Nephron (organoid): ENCODE data around the gene POMGNT1.
A peak's percentile ranks its signal among the peaks of the same experiment; 100 is the strongest.

Source experiments
- H3K27ac Mint-ChIP-seq, 3 experiments: 2 replicates each; pipeline ENCODE4 v1.8.0; 2020; ENCODE audit warnings: mixed read lengths in 3 of 3, mild to moderate bottlenecking in 2 of 3, moderate library complexity in 1 of 3
- H3K27me3 Mint-ChIP-seq: 2 replicates; pipeline ENCODE4 v1.8.0; 2021; ENCODE audit warnings: low read depth, mild to moderate bottlenecking, moderate library complexity, mixed read lengths
- H3K36me3 Mint-ChIP-seq: 2 replicates; pipeline ENCODE4 v1.8.0; 2020; ENCODE audit warnings: low read depth, mixed read lengths
- H3K4me1 Mint-ChIP-seq: 2 replicates; pipeline ENCODE4 v1.8.0; 2020; ENCODE audit warnings: mixed read lengths
- H3K4me3 Mint-ChIP-seq, 3 experiments: 2 replicates each; pipeline ENCODE4 v1.8.0; 2020; ENCODE audit warnings: mild to moderate bottlenecking in 3 of 3, mixed read lengths in 3 of 3, moderate library complexity in 2 of 3
- H3K9me3 Mint-ChIP-seq: 2 replicates; pipeline ENCODE4 v1.8.0; 2020; ENCODE audit warnings: mixed read lengths
- TF ChIP-seq, protein P1 (sequence below), 3 experiments: fragments of 200-600 bp; sonication (generic); IDR thresholded peaks; one replicate each; pipeline ENCODE4 v1.5.0; 2021; ENCODE audit warnings: antibody characterized with exemption in 3 of 3; ENCODE audit not compliant: unreplicated experiment in 3 of 3

POMGNT1 gene

GRCh38 chr1:46199233-46199749, 1.1 kb upstream of the POMGNT1 start:
- Mint-ChIP-seq H3K4me1 (peaks cover 36% of the 10 kb centered on the region), H3K36me3 (peaks cover 6% of the 10 kb centered on the region), H3K9me3 (no peaks in the 10 kb centered on the region), H3K4me3 (peak overlapping the region; percentile 77 to 87 (median 84)), H3K27me3 (peaks cover 14% of the 10 kb centered on the region), H3K27ac (peak overlapping the region; percentile 69 to 90 (median 69))
- TF ChIP-seq, protein P1, sequence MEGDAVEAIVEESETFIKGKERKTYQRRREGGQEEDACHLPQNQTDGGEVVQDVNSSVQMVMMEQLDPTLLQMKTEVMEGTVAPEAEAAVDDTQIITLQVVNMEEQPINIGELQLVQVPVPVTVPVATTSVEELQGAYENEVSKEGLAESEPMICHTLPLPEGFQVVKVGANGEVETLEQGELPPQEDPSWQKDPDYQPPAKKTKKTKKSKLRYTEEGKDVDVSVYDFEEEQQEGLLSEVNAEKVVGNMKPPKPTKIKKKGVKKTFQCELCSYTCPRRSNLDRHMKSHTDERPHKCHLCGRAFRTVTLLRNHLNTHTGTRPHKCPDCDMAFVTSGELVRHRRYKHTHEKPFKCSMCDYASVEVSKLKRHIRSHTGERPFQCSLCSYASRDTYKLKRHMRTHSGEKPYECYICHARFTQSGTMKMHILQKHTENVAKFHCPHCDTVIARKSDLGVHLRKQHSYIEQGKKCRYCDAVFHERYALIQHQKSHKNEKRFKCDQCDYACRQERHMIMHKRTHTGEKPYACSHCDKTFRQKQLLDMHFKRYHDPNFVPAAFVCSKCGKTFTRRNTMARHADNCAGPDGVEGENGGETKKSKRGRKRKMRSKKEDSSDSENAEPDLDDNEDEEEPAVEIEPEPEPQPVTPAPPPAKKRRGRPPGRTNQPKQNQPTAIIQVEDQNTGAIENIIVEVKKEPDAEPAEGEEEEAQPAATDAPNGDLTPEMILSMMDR (IDR thresholded peaks at IDR 0.05; ENCODE audit: unreplicated experiment in 3 of 3) = no peak

DNA sequence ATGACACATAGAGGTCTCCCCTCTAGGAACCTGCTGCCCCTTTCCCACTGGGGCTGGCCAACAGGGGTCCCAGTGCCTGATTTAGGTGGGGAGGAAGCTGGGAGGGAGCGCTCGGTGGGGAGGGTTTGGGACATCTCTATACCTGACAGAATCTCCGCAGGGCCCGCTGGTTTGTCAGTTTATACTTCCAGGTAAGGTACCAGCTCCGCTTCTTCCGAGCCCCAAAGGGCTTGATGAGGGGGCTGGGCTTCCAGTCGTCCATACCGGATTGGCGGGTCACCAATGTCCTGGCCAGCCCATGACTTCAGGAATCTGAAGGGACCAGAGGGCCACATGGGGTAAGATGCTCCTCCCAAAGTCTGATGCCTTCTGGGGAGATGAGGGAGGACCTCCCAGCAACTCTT, 672 bp downstream of the POMGNT1 start:
- peaks cover 21% of the 10 kb centered on the region for H3K4me1 Mint-ChIP-seq
- no peaks in the 10 kb centered on the region for H3K9me3 Mint-ChIP-seq
- peak overlapping the region; percentile 84 to 90 (median 88) for H3K4me3 Mint-ChIP-seq
- H3K27ac Mint-ChIP-seq = peak overlapping the region; percentile 27 to 79 (median 29)
- TF ChIP-seq, protein P1 (IDR thresholded peaks at IDR 0.05; ENCODE audit: unreplicated experiment in 3 of 3) = no peak
- peaks cover 20% of the 10 kb centered on the region for H3K36me3 Mint-ChIP-seq
- no peaks in the 10 kb centered on the region for H3K27me3 Mint-ChIP-seq

- Mint-ChIP-seq H3K27ac (peak overlapping the region in 1 of 3 experiments; percentile 66), H3K36me3 (peaks cover 21% of the 10 kb centered on the region), H3K4me1 (peaks cover 21% of the 10 kb centered on the region), H3K9me3 (no peaks in the 10 kb centered on the region), H3K27me3 (no peaks in the 10 kb centered on the region), H3K4me3 (peak overlapping the region; percentile 84 to 90 (median 88))
- TF ChIP-seq, protein P1 (IDR thresholded peaks at IDR 0.05; ENCODE audit: unreplicated experiment in 3 of 3) = no peak
These were observed 1.6 kb downstream of the POMGNT1 start for GRCh38 chr1:46196609-46197008.

DNA sequence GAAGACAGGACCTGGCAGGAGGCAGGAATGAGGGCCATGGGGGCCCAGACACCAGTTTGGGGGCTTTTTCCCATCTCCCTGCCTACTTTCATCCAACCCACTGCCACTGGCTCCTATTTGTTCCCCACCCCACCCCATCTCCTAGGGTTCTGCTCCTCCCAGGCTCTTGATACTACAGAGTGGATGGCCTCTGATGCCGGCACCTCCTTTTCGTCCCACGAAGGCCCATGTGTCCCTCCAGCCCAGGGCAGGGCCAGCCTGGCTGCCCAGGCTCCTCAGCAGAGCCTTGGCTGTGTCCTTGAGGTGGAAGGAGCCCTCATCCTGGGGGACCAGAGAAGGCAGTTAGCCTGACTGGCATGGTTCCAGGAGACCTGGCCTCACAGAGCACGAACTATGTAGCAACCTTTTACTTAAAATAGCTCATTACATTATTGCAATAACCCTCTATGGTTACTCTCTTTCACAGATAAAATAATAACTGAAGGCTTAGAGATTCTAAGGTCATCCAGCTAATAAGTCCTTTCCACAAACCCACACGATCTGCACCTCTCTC, 3.5 kb downstream of the POMGNT1 start:
- peaks cover 29% of the 10 kb centered on the region for H3K36me3 Mint-ChIP-seq
- H3K27ac Mint-ChIP-seq = no peak overlapping the region
- TF ChIP-seq, protein P1 (IDR thresholded peaks at IDR 0.05; ENCODE audit: unreplicated experiment in 3 of 3) = no peak
- H3K4me3 Mint-ChIP-seq = no peak overlapping the region
- peaks cover 15% of the 10 kb centered on the region for H3K4me1 Mint-ChIP-seq
- H3K9me3 Mint-ChIP-seq = no peaks in the 10 kb centered on the region
- no peaks in the 10 kb centered on the region for H3K27me3 Mint-ChIP-seq

- TF ChIP-seq, protein P1 (IDR thresholded peaks at IDR 0.05; ENCODE audit: unreplicated experiment in 3 of 3) = no peak
- H3K36me3 Mint-ChIP-seq = peaks cover 34% of the 10 kb centered on the region
- H3K4me3 Mint-ChIP-seq = no peak overlapping the region
- H3K9me3 Mint-ChIP-seq = no peaks in the 10 kb centered on the region
- peaks cover 11% of the 10 kb centered on the region for H3K4me1 Mint-ChIP-seq
- H3K27ac Mint-ChIP-seq = no peak overlapping the region
- H3K27me3 Mint-ChIP-seq = no peaks in the 10 kb centered on the region
These were observed 4.2 kb downstream of the POMGNT1 start for GRCh38 chr1:46193984-46194570.

DNA sequence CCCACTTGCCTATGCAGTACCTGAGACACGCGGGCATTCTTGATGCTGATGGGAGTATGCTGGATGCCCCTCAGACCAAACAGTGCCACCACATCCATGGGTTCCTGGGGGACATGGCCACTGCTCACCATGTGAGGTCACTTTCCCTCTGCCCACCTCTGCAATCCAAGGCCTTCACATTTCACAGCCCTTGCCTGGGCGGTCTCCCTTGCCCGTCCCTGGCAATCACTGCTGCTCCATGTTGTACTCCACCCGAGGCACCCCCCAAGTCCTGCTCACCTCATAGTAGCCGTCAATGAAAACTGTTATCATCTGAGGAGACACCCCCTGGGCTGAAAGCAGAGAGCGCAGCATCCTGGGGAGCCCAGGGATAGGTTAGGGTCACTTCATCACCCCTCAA, 4.9 kb downstream of the POMGNT1 start:
- Mint-ChIP-seq H3K9me3 (no peaks in the 10 kb centered on the region), H3K27me3 (no peaks in the 10 kb centered on the region), H3K36me3 (peaks cover 40% of the 10 kb centered on the region), H3K4me1 (peaks cover 11% of the 10 kb centered on the region), H3K4me3 (no peak overlapping the region), H3K27ac (no peak overlapping the region)
- TF ChIP-seq, protein P1 (IDR thresholded peaks at IDR 0.05; ENCODE audit: unreplicated experiment in 3 of 3) = no peak
